Stimulated activated CD8-positive, alpha-beta memory T cell treated with anti-CD3 and anti-CD28 coated beads, Interleukin-4, amount 100 ng/mL, for 24 hours (primary cell): Measurements from ENCODE around the gene LGI1.
"Not testable (repeated sequence)": the region's sequence is repeated elsewhere in the genome, so short reads cannot be mapped to it uniquely, and the experiment has no call there.

Experiments
- DNase-seq: peaks from one replicate; pipeline ENCODE4 v3.0.0-alpha.2; 2020; ENCODE audit warnings: low read depth

Gene LGI1

GRCh38 chr10:93807371-93807770 is 49.6 kb downstream of the LGI1 start:
- no peak for DNase-seq

DNA sequence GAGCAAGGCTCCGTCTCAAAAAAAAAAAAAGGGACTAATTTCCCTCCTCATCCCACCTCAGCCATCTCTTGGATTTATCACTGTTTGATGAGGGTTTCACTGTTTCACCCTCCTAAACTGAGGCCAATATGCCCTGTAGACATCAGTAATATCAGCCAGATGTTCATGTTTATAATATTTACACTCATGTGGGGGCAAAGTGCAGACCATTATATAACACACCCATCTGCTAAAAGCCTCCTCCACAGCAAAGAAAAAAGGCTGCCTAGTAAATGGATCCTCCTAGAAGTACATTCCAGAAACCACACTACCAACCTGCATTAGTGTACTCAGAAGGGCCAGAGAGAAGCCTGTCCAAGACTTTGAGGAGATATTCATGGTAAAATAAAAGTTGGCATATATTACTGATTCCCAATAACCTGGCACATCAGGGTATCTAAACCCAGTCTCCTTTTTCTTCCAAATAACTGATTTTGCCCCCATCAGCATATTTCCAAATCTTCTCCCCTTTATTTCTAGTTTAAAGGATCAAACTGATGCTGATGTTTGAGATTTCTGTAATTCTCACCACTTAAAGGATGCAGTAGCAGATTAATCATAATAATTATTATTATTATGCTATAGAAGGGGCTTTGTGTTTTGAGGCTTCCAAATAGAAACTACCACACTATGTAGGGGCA is 55.1 kb downstream of the LGI1 start:
- DNase-seq = no peak

- peak; percentile 32 for DNase-seq
These were observed 56.0 kb downstream of the LGI1 start for GRCh38 chr10:93813507-93814465.

DNA sequence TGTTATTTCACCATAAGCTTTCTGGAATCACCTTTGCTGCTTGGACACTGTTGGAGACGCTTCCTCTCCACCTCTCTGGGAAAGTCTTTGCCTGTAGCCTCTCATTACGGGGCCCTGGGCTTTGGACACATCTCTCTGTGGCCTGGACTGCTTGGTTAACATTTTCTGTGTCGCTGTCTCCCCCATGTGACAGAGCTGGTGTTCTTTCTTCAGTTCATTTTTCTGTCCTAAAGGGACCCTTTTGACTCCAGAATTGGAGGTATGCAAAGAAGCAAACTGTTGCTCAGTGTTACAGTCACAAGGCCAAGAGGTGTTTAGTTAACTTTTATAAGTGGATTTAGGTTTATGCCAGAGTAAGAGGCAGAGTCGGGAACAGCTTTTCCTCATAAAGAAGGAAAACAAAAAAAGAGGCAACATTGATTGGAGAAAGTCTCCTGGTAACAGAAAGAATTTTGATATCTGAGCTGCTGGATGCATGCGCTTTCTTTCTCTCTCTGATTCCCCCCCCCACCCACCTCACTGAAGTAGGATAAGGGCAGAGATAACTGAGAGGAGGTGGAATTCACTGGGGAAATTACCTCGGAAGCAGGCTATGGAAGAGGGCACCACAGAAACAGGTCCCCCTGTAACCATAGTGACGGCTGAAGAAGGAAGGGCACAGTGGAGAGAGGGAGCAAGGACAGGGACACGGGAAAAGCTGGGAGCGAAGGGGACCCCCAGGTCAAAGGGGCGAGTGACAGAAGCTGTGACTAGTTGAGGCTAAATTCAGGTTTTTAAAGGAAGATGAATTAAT is 57.8 kb downstream of the LGI1 start:
- no peak for DNase-seq

DNA sequence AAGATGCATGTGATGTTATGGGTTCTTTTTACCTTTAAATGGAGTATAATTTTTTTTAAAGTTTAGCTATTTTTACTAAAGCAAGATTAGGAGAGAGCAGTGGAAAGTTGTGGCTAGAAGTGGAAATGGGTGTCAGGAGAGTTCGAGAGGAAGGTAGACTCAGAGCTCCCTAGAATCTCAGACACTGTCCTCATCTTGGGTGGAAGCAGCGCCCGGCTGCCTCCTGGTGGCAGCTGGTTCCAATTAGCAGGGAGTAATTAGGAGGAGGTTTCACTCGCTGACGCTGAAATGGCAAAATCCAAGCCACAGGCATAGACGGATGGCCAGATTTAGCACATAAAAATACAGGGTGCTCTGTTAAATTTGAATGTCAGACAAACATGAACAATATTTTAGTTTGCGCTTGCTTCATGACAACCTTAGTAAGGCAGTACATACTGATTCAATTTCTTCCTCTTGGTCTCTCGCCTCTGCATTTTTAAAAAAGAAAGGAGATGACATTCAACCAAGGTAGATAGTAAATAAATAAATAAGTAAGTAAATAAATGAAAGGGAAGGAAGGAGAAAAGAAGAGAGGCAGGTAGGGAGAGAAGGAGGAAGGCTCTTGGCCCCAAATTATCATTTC is 58.5 kb downstream of the LGI1 start:
- DNase-seq = peak; percentile 7

- DNase-seq = no peak
These were observed 60.4 kb downstream of the LGI1 start for GRCh38 chr10:93818086-93818485.

GRCh38 chr10:93819520-93819919 is 61.8 kb downstream of the LGI1 start:
- DNase-seq = no peak

DNA sequence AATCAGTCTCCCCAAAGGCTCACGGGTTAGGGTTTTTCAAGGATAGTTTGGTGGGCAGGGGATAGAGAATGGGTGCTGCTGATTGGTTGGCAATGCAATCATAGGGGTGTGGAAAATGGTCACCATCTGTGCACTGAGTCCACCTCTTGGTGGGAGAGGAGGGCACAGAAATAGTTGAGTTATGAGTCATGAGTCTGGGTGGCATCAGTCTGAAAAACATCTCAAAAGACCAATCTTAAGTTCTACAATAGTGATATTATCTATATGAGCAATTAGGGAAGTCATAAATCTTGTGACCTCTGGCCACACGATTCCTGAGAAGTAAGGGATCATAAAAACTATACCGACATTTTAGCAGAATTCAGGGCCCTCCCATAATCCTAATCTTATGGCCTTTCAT is 62.7 kb downstream of the LGI1 start:
- no peak for DNase-seq

GRCh38 chr10:93821051-93821772 is 63.5 kb downstream of the LGI1 start:
- no peak for DNase-seq

DNA sequence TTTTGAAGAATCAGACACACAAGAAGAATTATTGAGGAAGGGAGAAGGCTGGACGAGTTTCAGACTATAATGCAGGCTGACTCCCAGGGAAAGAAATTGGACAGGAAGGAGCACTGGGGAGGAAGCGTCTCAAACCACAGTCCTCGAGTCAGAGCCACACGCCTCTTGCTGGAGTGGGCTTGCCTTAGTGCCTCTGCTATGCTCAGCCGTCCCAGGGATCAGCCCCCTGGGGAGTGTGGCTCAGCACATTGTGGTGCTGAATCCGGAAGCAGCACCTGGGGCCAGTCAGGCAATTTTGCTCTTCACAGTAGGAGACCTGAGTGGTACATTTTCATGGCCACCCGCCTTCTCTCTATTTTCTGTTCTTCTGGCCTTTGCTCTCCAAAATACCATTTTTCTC is 68.6 kb downstream of the LGI1 start:
- DNase-seq = no peak

DNA sequence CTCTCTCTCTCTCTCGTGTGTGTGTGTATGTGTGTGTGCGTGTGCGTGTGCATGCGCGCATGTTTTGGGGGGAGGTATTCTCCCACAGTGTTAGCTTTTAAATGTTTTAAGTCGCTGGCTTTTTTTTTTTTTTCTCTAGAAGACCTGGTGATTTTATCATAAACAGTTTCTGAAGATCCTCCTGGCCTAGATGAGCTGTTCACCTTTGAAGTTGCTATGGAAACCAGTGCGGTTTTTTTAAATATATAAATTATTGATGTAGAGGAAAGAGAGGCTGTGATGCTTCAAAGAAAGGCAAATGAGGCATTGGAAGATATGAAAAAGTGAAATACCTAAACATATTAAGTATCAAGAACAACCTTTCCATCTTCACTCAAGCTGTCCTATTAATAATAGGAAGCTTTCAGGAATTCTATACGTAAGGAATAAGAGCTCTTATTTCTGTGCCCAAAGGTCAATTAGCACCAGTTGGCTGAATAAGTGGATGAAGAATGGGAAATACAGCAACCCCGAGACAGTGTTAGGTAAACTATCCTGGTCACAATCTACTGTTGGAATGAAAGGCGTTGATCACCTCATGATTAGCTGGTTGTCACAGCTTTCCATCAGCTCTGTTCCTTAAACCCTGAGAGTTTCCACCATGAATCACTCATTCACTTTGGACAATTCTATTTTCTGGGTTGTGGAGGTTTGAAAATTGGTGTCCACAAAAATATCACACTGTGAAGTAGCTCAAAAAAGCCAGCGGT is 69.5 kb downstream of the LGI1 start:
- DNase-seq = no peak

DNA sequence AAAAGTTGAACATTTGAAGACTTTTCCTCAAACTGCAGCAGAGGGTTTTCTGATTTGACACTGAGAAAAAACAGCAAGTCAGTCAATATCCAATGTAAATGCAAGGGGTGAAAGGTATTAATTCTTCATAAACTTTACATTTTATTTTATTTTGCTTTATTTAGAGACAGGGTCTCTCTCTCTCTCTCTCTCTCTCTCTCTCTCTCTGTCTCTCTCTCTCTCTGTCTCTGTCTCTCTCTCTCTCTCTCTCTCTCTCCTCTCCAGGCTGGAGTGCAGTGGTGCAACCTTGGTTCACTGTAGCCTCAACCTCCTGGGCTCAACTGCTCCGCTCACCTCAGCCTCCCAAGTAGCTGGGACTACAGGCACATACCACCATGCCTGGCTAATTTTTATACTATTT is 73.3 kb downstream of the LGI1 start:
- not testable (repeated sequence) for DNase-seq

DNA sequence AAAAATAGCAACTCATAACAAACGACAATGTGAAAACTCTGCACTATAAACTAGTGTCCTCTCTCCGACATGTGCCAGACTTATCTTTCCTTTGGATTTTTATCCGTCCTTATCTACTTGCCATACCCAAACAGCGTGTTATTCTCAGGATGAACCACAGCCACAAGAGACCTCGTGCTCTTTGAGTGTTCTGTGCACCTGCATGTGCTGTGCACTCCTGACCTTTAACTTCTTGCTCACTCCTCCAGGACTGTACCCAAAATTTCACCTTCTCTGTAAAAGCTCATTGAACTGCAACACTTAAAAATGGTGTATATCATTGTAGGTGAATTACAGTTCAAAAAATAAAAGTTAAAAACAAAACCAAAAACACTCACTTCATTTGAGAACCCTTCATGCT is 78.0 kb downstream of the LGI1 start:
- no peak for DNase-seq

GRCh38 chr10:93837822-93838221 is 80.1 kb downstream of the LGI1 start:
- no peak for DNase-seq

DNA sequence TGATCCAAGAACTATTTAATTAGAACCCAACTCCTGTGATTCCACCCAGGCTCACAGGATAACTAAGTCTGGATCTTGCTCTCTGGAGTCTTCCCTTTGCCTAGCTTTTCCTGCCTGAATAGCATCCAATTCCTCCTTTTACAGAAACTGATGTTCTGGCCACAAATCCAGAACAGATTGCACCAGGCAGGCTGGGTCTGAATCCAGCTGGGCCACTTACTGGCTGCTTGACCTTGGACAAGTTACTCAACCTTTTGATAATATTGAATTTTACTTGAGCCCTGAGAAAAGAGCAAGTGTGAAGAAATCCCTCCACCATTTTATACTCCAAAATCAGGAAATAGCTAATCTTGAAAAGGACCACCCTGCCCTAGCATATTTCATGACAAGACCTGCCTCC is 80.5 kb downstream of the LGI1 start:
- DNase-seq = no peak

- DNase-seq = no peak
These were observed 84.2 kb downstream of the LGI1 start for GRCh38 chr10:93841961-93842360.

GRCh38 chr10:93844979-93845626 is 87.4 kb downstream of the LGI1 start:
- DNase-seq = no peak
